ENCODE results near the gene LRIG3. TPM values are rescaled to one million over a fixed set of nuclear protein-coding genes. Genes with fewer than 3 reads are reported as not detected.

The LRIG3 gene
- total and polyA plus RNA-seq, 9 of the 15 experiments (the other 6 are each of a cell fraction or from before 2014, with no cell fraction given) = 0.18 TPM; not detected in 8

GRCh38 chr12:58882826-58883225 is 37.5 kb downstream of the LRIG3 start:
- 3% methylated on average over 2 of the region's 2 CpGs for WGBS (ENCODE audit: insufficient coverage, low coverage, missing lambda C conversion rate)
- intact Hi-C loops (cut with micrococcal nuclease) (no loop called here), in situ Hi-C loops (cut with MboI) (no loop called here)
- Histone ChIP-seq H3K4me1 (replicated peaks in 1 of 2; ENCODE audit: control insufficient read depth in 2 of 2, insufficient read depth in 2 of 2, low read length in 2 of 2) (no peaks in the 10 kb centered on the region), H4K20me1 (replicated peaks; ENCODE audit: control insufficient read depth, insufficient read depth, low read length) (no peaks in the 10 kb centered on the region), H3K9ac (ENCODE audit: insufficient read depth in 1 of 2, low read depth in 2 of 2, low read length in 2 of 2) (no peak overlapping the region), H2AFZ (ENCODE audit: low read depth, low read length) (no peak overlapping the region), H3K36me3 (ENCODE audit: control insufficient read depth, insufficient read depth, low read length) (no peaks in the 10 kb centered on the region), H3K4me3 (no peak overlapping the region), H3K9me1 (ENCODE audit: control insufficient read depth, insufficient read depth, low read length) (no peaks in the 10 kb centered on the region), H3K79me2 (ENCODE audit: control insufficient read depth, insufficient read depth, low read length) (no peaks in the 10 kb centered on the region), H3K27me3 (ENCODE audit: control insufficient read depth in 2 of 2, insufficient read depth in 2 of 2, low read length in 2 of 2) (no peaks in the 10 kb centered on the region), H3K27ac (ENCODE audit: extremely low read depth, low read depth, low read length) (no peak overlapping the region), H3K9me3 (replicated peaks; ENCODE audit: control insufficient read depth, insufficient read depth, low read depth, low read length) (no peaks in the 10 kb centered on the region), H3K4me2 (ENCODE audit: insufficient read depth, low read length) (no peak overlapping the region)
- FAIRE-seq (no peak), DNase-seq (ENCODE audit: extremely low read depth in 1 of 4, low spot score in 3 of 4) (no peak), ATAC-seq (no peak)
- POLR2A ChIA-PET = no interaction called here
- TF ChIP-seq ZNF282 (CRISPR knock-in tag; IDR thresholded peaks at IDR 0.05) (no peak), U2AF2 (optimal IDR thresholded peaks at IDR 0.05; ENCODE audit: low read depth, low read length) (no peak), NCOA1 (IDR thresholded peaks at IDR 0.05; ENCODE audit: low read depth) (no peak), SMARCA4 (IDR thresholded peaks at IDR 0.05) (no peak), ZFP36 (IDR thresholded peaks at IDR 0.05; ENCODE audit: low read depth, low read length, partially characterized antibody) (no peak), HLTF (IDR thresholded peaks at IDR 0.05) (no peak), ZNF274 (IDR thresholded peaks at IDR 0.05; ENCODE audit: borderline replicate concordance, low read depth, low read length) (no peak), RFX5 (IDR thresholded peaks at IDR 0.05; ENCODE audit: low read depth, low read length) (no peak), ZNF217 (CRISPR knock-in tag; IDR thresholded peaks at IDR 0.05) (no peak), ZNF668 (CRISPR knock-in tag; IDR thresholded peaks at IDR 0.05) (no peak), CTCF (IDR thresholded peaks at IDR 0.05 in 2 of 3, conservative IDR thresholded peaks at IDR 0.05 in 1 of 3; ENCODE audit: insufficient read depth in 2 of 3, low read depth in 1 of 3, low read length in 3 of 3) (no peak), CXXC5 (CRISPR knock-in tag; IDR thresholded peaks at IDR 0.05) (no peak), ZNF3 (CRISPR knock-in tag; IDR thresholded peaks at IDR 0.05) (no peak), NFRKB (IDR thresholded peaks at IDR 0.05; ENCODE audit: low read depth) (no peak), DIDO1 (tag; IDR thresholded peaks at IDR 0.05; ENCODE audit: low read depth) (no peak)
- CTCF ChIA-PET (ENCODE audit: low intra/inter-chr PET ratio) = interaction anchor here (0.6 kb wide), 1 partner anchor 763 kb away, joined by 3 read pairs; no protein-coding TSS in a partner anchor
- BruUV-seq (replicated peaks) = no TSS peak

All from K562 (cell line).